OCI-LY3 (cell line): ENCODE results near the gene EYA2.

Experiments
- H2AFZ ChIP-seq: fragments of 200-600, 300-600 bp; shearing (Covaris generic); 2 replicates; pipeline ENCODE4 v1.6.0; 2014; ENCODE audit warnings: antibody characterized with exemption, low read depth, low read length
- H3K27ac ChIP-seq: fragments of 200-600, 300-600 bp; sonication (generic); 2 replicates; pipeline ENCODE4 v1.5.1; 2014; ENCODE audit warnings: mild to moderate bottlenecking, low read length, moderate library complexity, mixed read lengths
- H3K27me3 ChIP-seq: fragments of 200-600, 300-600 bp; sonication (generic); 2 replicates; pipeline ENCODE4 v1.6.1; 2014; ENCODE audit warnings: low read depth, low read length, mixed read lengths
- H3K36me3 ChIP-seq: fragments of 200-600, 300-600 bp; sonication (generic); replicated peaks from 2 replicates; pipeline ENCODE3; 2014; ENCODE audit warnings: low read depth, low read length, mixed read lengths
- H3K4me1 ChIP-seq: fragments of 300-600, 200-600 bp; sonication (generic); 2 replicates; pipeline ENCODE4 v1.6.1; 2014; ENCODE audit warnings: low read length, mixed read lengths
- H3K4me2 ChIP-seq: fragments of 200-600, 300-600 bp; sonication (generic); 2 replicates; pipeline ENCODE4 v1.6.1; 2014; ENCODE audit warnings: low read length, mixed read lengths
- H3K4me3 ChIP-seq: fragments of 300-600, 200-600 bp; sonication (generic); 2 replicates; pipeline ENCODE4 v1.5.1; 2014; ENCODE audit warnings: antibody characterized with exemption, mild to moderate bottlenecking, low read length, moderate library complexity
- H3K79me2 ChIP-seq: fragments of 300-600, 200-600 bp; shearing (Covaris generic); 2 replicates; pipeline ENCODE4 v1.6.1; 2014; ENCODE audit warnings: mild to moderate bottlenecking, low read length, mixed read lengths
- H3K9ac ChIP-seq: fragments of 300-600, 200-600 bp; shearing (Covaris generic); 2 replicates; pipeline ENCODE4 v1.6.0; 2014; ENCODE audit warnings: mild to moderate bottlenecking, low read length, moderate library complexity
- H3K9me3 ChIP-seq: fragments of 200-600, 300-600 bp; shearing (Covaris generic); 2 replicates; pipeline ENCODE4 v1.6.1; 2014; ENCODE audit warnings: low read length, mixed read lengths; ENCODE audit not compliant: insufficient read depth
- H4K20me1 ChIP-seq: fragments of 200-600, 300-600 bp; sonication (generic); 2 replicates; pipeline ENCODE4 v1.6.1; 2016; ENCODE audit warnings: low read length, mixed read lengths; ENCODE audit not compliant: insufficient read depth
- CTCF ChIP-seq: fragments of 200-600, 300-600 bp; sonication (generic); IDR thresholded peaks from 2 replicates; pipeline ENCODE4 v1.5.1; 2014; ENCODE audit warnings: antibody characterized with exemption, low read length, low read depth
- EZH2phosphoT487 ChIP-seq: fragments of 200-600 bp; shearing (Covaris generic); IDR thresholded peaks from 2 replicates; pipeline ENCODE4 v1.6.1; 2018; ENCODE audit warnings: antibody characterized with exemption, mixed run types, low read depth

Gene EYA2

GRCh38 chr20:47159166-47159565 lies 264.5 kb downstream of the EYA2 start:
- no peaks in the 10 kb centered on the region for H3K9me3 ChIP-seq
- H2AFZ ChIP-seq = no peak overlapping the region
- H3K36me3 ChIP-seq = no peaks in the 10 kb centered on the region

GRCh38 chr20:47160240-47160639 lies 265.6 kb downstream of the EYA2 start:
- H3K36me3 ChIP-seq = no peaks in the 10 kb centered on the region

More at GRCh38 chr20:47159166-47159565, 264.5 kb downstream of the EYA2 start:
- no peak overlapping the region for H3K4me2 ChIP-seq
- no peak overlapping the region for H3K27ac ChIP-seq
- H3K4me3 ChIP-seq = no peak overlapping the region
- H3K4me1 ChIP-seq = no peaks in the 10 kb centered on the region
- no peaks in the 10 kb centered on the region for H4K20me1 ChIP-seq
- no peak for TF ChIP-seq CTCF
- no peak for TF ChIP-seq EZH2phosphoT487
- no peaks in the 10 kb centered on the region for H3K79me2 ChIP-seq
- no peak overlapping the region for H3K9ac ChIP-seq
- peaks cover 27% of the 10 kb centered on the region for H3K27me3 ChIP-seq

GRCh38 chr20:47160992-47161391 lies 266.3 kb downstream of the EYA2 start:
- no peak overlapping the region for H3K9ac ChIP-seq
- TF ChIP-seq EZH2phosphoT487 = no peak
- TF ChIP-seq CTCF = no peak
- H3K4me1 ChIP-seq = no peaks in the 10 kb centered on the region
- no peak overlapping the region for H3K27ac ChIP-seq
- no peaks in the 10 kb centered on the region for H3K9me3 ChIP-seq
- H3K36me3 ChIP-seq = no peaks in the 10 kb centered on the region
- no peaks in the 10 kb centered on the region for H4K20me1 ChIP-seq
- peaks cover 17% of the 10 kb centered on the region for H3K27me3 ChIP-seq
- no peaks in the 10 kb centered on the region for H3K79me2 ChIP-seq
- no peak overlapping the region for H2AFZ ChIP-seq
- no peak overlapping the region for H3K4me3 ChIP-seq
- no peak overlapping the region for H3K4me2 ChIP-seq

More at GRCh38 chr20:47160240-47160639, 265.6 kb downstream of the EYA2 start:
- Histone ChIP-seq H3K4me3 (no peak overlapping the region), H3K4me2 (no peak overlapping the region), H3K27ac (no peak overlapping the region), H4K20me1 (no peaks in the 10 kb centered on the region), H3K4me1 (no peaks in the 10 kb centered on the region), H3K27me3 (peaks cover 21% of the 10 kb centered on the region), H3K79me2 (no peaks in the 10 kb centered on the region), H3K9me3 (no peaks in the 10 kb centered on the region), H3K9ac (no peak overlapping the region), H2AFZ (no peak overlapping the region)
- no peak for TF ChIP-seq EZH2phosphoT487
- TF ChIP-seq CTCF = no peak

- no peak for TF ChIP-seq CTCF
- no peak for TF ChIP-seq EZH2phosphoT487
- no peak overlapping the region for H3K4me3 ChIP-seq
- peaks cover 16% of the 10 kb centered on the region for H3K27me3 ChIP-seq
- no peaks in the 10 kb centered on the region for H3K4me1 ChIP-seq
- no peak overlapping the region for H3K27ac ChIP-seq
- H4K20me1 ChIP-seq = no peaks in the 10 kb centered on the region
- no peaks in the 10 kb centered on the region for H3K9me3 ChIP-seq
- no peaks in the 10 kb centered on the region for H3K36me3 ChIP-seq
- H3K79me2 ChIP-seq = no peaks in the 10 kb centered on the region
- H3K9ac ChIP-seq = no peak overlapping the region
- no peak overlapping the region for H3K4me2 ChIP-seq
- no peak overlapping the region for H2AFZ ChIP-seq
Measured at GRCh38 chr20:47161411-47161810, 266.8 kb downstream of the EYA2 start.
